ENCODE data around the gene SLC35E3. TPM values are rescaled to one million over a fixed set of nuclear protein-coding genes. Genes with fewer than 3 reads are reported as not detected.

SLC35E3 gene
- total and polyA plus RNA-seq, 2 of the 13 experiments (the other 11 are each of a cell fraction or from before 2014, with no cell fraction given) = 13.0 to 22.1 TPM

DNA sequence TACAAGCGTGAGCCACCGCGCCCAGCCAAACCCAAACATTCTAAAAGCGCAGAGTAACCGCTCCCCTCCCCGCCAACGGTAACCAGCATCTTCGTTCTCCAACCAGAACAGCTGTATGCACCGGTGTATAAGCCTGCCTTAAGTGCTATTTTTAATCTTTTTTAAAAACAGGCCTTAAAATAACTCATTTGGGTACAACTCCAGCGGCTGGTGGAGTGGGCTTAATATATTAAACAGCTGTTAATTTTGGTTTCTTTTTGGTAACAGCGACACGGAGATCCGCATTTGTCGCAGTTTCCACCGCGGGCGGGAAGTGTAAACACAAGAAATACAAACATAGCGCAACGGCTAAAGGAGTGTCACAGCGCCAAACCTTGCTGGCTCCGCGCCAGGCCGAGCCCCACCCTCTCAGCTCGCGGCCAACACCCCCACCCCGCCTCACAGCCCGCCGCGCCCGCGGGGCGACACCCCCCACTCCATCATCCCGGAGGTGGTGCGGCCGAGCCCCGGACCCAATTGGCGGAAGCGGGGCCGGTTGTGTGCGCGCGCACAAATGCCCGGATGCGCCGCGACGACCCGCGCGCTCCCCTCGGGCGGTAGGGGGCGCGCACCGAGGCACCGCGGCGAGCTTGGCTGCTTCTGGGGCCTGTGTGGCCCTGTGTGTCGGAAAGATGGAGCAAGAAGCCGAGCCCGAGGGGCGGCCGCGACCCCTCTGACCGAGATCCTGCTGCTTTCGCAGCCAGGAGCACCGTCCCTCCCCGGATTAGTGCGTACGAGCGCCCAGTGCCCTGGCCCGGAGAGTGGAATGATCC lies 61.8 kb downstream of the SLC35E3 start, which contains the start of gene MDM2 (continued):
- TF ChIP-seq SMARCC2 (IDR thresholded peaks at IDR 0.05) (no peak), MED1 (CRISPR knock-in tag; IDR thresholded peaks at IDR 0.05) (peak; percentile 91), NCOA5 (CRISPR knock-in tag; IDR thresholded peaks at IDR 0.05) (no peak), TSC22D2 (CRISPR knock-in tag; IDR thresholded peaks at IDR 0.05; ENCODE audit: borderline replicate concordance) (no peak), TARDBP (CRISPR knock-in tag; IDR thresholded peaks at IDR 0.05) (peak; percentile 89), SALL1 (CRISPR knock-in tag; IDR thresholded peaks at IDR 0.05) (peak; percentile 89), BRD4 (CRISPR knock-in tag; IDR thresholded peaks at IDR 0.05) (peak; percentile 32; the same call in 1 of the 2 replicates)
- TF ChIP-seq, protein P1, sequence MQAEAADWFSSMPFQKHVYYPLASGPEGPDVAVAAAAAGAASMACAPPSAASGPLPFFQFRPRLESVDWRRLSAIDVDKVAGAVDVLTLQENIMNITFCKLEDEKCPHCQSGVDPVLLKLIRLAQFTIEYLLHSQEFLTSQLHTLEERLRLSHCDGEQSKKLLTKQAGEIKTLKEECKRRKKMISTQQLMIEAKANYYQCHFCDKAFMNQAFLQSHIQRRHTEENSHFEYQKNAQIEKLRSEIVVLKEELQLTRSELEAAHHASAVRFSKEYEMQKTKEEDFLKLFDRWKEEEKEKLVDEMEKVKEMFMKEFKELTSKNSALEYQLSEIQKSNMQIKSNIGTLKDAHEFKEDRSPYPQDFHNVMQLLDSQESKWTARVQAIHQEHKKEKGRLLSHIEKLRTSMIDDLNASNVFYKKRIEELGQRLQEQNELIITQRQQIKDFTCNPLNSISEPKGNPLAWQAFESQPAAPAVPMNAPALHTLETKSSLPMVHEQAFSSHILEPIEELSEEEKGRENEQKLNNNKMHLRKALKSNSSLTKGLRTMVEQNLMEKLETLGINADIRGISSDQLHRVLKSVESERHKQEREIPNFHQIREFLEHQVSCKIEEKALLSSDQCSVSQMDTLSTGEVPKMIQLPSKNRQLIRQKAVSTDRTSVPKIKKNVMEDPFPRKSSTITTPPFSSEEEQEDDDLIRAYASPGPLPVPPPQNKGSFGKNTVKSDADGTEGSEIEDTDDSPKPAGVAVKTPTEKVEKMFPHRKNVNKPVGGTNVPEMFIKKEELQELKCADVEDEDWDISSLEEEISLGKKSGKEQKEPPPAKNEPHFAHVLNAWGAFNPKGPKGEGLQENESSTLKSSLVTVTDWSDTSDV (CRISPR knock-in tag; IDR thresholded peaks at IDR 0.05) = peak; percentile 92
- TF ChIP-seq, protein P2, sequence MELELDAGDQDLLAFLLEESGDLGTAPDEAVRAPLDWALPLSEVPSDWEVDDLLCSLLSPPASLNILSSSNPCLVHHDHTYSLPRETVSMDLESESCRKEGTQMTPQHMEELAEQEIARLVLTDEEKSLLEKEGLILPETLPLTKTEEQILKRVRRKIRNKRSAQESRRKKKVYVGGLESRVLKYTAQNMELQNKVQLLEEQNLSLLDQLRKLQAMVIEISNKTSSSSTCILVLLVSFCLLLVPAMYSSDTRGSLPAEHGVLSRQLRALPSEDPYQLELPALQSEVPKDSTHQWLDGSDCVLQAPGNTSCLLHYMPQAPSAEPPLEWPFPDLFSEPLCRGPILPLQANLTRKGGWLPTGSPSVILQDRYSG (CRISPR knock-in tag; IDR thresholded peaks at IDR 0.05) = no peak
- TF ChIP-seq, protein P3, sequence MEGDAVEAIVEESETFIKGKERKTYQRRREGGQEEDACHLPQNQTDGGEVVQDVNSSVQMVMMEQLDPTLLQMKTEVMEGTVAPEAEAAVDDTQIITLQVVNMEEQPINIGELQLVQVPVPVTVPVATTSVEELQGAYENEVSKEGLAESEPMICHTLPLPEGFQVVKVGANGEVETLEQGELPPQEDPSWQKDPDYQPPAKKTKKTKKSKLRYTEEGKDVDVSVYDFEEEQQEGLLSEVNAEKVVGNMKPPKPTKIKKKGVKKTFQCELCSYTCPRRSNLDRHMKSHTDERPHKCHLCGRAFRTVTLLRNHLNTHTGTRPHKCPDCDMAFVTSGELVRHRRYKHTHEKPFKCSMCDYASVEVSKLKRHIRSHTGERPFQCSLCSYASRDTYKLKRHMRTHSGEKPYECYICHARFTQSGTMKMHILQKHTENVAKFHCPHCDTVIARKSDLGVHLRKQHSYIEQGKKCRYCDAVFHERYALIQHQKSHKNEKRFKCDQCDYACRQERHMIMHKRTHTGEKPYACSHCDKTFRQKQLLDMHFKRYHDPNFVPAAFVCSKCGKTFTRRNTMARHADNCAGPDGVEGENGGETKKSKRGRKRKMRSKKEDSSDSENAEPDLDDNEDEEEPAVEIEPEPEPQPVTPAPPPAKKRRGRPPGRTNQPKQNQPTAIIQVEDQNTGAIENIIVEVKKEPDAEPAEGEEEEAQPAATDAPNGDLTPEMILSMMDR (CRISPR knock-in tag; IDR thresholded peaks at IDR 0.05) = peak; percentile 86
- TF ChIP-seq, protein P4, sequence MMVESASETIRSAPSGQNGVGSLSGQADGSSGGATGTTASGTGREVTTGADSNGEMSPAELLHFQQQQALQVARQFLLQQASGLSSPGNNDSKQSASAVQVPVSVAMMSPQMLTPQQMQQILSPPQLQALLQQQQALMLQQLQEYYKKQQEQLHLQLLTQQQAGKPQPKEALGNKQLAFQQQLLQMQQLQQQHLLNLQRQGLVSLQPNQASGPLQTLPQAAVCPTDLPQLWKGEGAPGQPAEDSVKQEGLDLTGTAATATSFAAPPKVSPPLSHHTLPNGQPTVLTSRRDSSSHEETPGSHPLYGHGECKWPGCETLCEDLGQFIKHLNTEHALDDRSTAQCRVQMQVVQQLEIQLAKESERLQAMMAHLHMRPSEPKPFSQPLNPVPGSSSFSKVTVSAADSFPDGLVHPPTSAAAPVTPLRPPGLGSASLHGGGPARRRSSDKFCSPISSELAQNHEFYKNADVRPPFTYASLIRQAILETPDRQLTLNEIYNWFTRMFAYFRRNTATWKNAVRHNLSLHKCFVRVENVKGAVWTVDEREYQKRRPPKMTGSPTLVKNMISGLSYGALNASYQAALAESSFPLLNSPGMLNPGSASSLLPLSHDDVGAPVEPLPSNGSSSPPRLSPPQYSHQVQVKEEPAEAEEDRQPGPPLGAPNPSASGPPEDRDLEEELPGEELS (CRISPR knock-in tag; IDR thresholded peaks at IDR 0.05) = peak; percentile 80
- TF ChIP-seq, protein P5, sequence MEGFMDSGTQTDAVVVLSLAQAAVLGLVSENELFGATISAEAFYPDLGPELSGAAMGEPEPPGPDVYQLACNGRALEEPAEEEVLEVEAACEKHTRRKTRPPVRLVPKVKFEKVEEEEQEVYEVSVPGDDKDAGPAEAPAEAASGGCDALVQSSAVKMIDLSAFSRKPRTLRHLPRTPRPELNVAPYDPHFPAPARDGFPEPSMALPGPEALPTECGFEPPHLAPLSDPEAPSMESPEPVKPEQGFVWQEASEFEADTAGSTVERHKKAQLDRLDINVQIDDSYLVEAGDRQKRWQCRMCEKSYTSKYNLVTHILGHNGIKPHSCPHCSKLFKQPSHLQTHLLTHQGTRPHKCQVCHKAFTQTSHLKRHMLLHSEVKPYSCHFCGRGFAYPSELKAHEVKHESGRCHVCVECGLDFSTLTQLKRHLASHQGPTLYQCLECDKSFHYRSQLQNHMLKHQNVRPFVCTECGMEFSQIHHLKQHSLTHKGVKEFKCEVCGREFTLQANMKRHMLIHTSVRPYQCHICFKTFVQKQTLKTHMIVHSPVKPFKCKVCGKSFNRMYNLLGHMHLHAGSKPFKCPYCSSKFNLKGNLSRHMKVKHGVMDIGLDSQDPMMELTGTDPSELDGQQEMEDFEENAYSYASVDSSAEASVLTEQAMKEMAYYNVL (CRISPR knock-in tag; IDR thresholded peaks at IDR 0.05; ENCODE audit: borderline replicate concordance) = no peak
- TF ChIP-seq, protein P6, sequence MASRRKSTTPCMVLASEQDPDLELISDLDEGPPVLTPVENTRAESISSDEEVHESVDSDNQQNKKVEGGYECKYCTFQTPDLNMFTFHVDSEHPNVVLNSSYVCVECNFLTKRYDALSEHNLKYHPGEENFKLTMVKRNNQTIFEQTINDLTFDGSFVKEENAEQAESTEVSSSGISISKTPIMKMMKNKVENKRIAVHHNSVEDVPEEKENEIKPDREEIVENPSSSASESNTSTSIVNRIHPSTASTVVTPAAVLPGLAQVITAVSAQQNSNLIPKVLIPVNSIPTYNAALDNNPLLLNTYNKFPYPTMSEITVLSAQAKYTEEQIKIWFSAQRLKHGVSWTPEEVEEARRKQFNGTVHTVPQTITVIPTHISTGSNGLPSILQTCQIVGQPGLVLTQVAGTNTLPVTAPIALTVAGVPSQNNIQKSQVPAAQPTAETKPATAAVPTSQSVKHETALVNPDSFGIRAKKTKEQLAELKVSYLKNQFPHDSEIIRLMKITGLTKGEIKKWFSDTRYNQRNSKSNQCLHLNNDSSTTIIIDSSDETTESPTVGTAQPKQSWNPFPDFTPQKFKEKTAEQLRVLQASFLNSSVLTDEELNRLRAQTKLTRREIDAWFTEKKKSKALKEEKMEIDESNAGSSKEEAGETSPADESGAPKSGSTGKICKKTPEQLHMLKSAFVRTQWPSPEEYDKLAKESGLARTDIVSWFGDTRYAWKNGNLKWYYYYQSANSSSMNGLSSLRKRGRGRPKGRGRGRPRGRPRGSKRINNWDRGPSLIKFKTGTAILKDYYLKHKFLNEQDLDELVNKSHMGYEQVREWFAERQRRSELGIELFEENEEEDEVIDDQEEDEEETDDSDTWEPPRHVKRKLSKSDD (CRISPR knock-in tag; IDR thresholded peaks at IDR 0.05; ENCODE audit: low read depth) = peak; percentile 85
- TF ChIP-seq, protein P7, sequence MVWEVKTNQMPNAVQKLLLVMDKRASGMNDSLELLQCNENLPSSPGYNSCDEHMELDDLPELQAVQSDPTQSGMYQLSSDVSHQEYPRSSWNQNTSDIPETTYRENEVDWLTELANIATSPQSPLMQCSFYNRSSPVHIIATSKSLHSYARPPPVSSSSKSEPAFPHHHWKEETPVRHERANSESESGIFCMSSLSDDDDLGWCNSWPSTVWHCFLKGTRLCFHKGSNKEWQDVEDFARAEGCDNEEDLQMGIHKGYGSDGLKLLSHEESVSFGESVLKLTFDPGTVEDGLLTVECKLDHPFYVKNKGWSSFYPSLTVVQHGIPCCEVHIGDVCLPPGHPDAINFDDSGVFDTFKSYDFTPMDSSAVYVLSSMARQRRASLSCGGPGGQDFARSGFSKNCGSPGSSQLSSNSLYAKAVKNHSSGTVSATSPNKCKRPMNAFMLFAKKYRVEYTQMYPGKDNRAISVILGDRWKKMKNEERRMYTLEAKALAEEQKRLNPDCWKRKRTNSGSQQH (CRISPR knock-in tag; IDR thresholded peaks at IDR 0.05; ENCODE audit: low read depth) = no peak; the same call in none of the 2 replicates

Measured in HepG2 (cell line).